Measurements from ENCODE around the gene SLC29A3.

DNA sequence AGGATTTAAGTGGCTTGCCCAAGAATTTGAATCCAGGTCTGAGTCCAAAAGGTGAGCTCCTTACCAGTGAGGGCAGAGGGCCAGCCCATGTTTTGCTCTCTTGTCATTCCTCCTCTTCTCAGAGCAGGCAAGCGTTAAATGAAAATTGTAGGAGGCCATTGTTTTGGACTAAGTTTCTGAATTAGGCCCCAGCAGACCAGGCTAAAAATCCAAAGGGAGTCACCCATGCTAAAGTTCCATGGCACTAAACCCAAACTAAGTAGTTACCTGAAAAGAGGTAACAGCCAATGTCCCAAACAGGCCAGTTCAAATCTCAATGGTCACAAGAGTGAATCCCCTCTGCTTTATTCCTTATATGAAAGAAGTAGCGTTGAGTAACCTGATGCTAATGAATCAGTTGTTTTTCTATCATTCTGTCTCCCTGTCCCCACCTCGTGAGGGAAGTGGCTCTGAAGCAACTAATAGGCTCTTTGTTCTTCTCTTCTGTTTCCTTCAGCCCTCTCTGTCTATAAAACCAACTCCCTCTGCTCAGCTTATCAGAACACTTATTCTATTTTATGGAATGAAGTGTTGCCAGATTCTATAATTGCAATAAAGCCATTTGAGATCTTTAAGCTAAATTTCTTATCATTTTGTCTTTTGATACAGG lies 60.2 kb downstream of the SLC29A3 start:
- no peak for TF ChIP-seq BCL11A (IDR thresholded peaks at IDR 0.05; ENCODE audit: low read depth in 2 of 2, low read length in 2 of 2)
- TF ChIP-seq SRF (IDR thresholded peaks at IDR 0.05; ENCODE audit: low read depth, low read length) = no peak

Measured in H1 (cell line).